Measurements from ENCODE around the gene BICDL1.

Gene BICDL1

GRCh38 chr12:120055231-120056000, 66.4 kb downstream of the BICDL1 start:
- no peak for DNase-seq

DNA sequence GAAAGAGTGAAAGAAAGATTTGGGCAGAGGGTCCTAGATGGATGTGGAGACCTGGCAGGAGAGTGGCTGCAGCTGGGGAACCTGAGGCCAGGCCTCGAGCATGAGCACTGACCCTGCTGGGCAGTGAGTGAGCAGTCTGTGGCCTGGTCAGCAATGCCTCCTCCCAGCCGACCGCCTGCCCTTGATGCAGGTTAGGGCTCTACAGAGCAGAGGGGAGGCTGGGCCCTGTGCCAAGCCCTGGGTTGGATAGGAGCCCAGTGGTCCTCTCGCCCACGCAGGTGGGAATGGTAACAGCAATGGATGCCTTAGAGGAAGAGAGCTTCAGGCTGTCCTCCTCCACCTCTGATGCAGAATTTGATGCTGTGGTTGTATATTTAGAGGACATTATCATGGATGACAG, 67.7 kb downstream of the BICDL1 start:
- DNase-seq = no peak

DNA sequence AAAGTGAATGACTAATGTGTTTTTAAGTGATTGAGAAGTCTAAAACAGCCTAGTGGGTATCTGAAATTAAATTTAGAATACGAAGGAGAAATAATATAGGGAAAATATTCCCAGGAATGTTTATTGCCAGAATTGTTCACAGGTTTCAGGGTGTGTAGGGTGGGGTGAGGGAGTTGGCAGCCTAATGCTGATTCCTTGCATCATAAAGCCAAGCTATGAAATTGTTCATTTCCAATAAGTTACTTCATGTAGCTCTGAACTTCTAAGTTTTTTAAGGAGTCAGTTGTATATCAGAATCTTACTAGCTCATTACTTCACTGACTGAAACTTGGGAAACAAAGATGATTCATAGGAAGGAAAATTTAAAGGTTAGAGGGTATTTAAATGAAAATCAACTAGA, 71.2 kb downstream of the BICDL1 start:
- DNase-seq = no peak

DNA sequence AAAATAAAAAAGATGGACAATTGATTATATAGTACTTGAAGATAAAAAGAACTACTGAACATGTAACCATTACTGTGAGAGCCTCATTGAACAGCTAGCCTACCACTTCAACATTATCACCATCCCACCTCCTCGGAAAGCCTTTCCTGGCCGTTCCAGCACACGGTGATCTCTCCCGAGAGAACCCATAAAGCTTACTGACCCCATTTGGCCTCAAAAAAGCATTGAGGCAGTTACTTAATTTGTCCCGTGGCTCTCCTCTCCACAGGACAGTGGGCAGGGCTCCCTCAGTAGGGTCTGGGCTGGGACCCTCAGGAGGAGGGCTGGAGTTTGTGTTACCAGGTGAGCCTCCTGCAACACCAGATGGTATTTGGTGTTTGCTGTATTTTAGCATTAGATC, 71.7 kb downstream of the BICDL1 start:
- DNase-seq = no peak

- DNase-seq = no peak
Measured at GRCh38 chr12:120061575-120062214, 72.7 kb downstream of the BICDL1 start.

DNA sequence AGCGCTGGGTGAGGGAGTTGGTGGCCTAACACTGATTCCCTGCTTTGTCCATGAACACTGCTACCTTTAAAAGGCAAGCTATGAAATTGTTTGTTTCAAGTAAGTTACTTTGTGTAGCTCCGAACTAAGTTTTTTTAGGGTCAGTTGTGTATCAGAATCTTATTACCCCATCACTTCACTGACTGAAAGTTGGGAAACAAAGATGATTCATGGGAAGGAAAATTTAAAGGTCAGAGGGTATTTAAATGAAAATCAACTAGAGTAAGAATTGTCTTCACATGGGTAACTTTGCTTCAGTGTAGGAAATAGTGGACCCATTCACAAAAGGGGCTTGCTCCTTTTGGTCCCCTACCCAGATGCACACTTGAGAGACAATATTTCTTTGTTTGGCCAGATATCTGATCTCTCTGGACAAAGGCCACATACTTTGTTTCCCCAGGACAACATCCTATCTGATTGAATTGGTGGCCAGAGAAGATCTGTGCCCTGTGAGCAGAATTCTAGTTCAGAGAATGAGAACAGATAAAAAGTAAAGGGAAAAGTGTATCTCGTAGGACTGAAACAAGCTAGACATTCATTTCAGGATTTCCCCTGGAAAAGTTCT, 74.0 kb downstream of the BICDL1 start:
- DNase-seq = no peak

DNA sequence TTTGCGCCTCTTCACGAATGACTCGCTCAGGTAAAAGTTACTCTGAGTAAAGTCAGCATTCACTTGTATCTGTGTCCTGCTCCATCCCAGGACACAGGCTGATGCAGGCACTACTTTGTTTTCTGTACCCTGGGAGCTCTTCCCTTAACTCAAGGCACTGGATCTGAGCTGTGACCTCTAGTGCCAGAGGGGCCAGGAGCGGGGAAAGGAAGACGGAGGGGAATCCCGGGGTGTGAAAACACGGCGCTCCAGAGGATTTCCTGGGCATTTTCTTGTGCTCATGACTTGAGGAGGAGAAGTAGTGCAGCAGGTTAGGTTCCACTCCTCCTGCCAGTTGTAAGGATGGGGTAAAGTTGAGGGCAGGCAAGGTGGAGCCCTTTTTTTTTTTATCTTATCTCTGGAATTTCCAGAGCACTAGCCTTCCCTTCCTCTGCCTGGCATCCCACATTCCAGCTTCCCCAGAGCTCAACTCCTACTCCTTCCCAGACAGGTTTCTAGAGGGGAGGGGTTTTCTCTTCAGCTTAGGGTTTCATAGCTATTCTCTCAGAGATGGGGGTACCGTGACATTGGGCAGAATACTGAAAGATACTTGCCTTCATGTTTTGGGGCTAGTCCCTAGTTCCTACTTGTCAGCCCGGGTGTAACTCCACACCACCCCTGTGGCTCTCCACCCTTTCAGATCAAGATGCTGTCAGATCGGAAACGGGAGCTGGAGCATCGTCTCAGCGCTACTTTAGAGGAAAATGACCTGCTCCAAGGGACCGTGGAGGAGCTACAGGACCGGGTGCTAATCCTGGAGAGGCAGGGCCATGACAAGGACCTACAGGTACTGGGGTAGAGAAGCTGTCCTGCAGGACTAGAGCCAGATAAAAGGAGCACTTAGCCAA, 75.3 kb downstream of the BICDL1 start:
- no peak for DNase-seq

DNA sequence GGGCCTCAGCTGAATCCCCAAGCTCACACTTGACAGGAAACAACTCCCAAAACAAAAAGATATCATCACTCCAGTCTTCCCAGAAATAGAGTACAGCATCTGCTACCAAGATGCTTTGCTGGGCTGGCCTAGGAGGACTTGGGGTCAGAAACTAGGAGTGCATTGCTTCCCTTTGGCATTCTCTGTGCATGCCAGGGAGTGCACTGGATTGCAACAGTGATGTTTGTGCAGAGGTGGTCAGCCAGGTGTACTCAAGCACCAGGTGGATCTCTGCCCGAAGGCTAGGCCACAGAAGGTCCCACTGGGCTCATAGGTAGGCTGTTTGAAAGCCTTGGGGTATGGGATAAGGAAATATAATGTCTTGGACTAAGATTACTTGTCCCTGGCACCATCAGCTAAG, 76.4 kb downstream of the BICDL1 start:
- DNase-seq = no peak

GRCh38 chr12:120066341-120066740, 77.3 kb downstream of the BICDL1 start:
- DNase-seq = no peak

- DNase-seq = no peak
Measured at GRCh38 chr12:120067084-120067869, 78.2 kb downstream of the BICDL1 start.

DNA sequence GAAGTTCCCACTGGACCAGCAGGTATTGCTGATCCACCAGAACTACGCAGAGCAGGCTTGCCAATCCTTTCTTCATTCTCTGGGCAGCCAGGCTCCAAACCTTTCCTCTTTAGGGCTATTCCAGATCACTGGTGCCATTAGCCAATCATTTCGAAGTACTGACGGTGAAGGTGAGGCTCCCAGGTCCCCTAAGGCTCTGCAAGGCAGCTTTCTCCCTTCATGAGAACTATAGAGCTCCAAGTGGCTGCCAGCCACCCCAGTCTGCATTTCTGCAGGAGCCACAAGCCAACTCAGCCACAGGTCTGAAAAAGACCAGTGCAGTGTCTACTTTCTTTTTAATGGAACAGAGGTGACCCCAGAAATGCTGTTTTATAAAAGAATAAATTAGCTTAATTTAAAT, 78.9 kb downstream of the BICDL1 start:
- no peak for DNase-seq

DNA sequence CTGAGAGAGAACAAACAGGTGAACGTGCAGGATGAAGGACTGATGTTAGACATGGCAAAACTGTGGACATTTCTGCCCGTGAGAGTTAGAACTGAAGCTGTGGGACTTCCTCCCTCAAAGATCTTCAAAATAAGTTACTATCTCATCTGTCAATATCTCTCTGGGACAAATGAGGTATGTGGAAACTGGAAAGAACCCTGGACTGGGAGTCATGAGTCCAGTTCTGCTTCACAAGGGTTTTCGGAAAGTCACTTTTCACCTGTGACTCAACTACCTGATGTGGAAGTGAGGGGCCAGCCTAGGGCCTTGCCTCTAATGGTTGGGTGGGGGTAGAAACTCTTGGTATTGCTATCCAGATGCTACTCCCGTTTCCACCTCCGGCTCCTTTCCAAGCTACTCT, 80.2 kb downstream of the BICDL1 start:
- no peak for DNase-seq

- no peak for DNase-seq
Measured at GRCh38 chr12:120071493-120072020, 82.5 kb downstream of the BICDL1 start.

DNA sequence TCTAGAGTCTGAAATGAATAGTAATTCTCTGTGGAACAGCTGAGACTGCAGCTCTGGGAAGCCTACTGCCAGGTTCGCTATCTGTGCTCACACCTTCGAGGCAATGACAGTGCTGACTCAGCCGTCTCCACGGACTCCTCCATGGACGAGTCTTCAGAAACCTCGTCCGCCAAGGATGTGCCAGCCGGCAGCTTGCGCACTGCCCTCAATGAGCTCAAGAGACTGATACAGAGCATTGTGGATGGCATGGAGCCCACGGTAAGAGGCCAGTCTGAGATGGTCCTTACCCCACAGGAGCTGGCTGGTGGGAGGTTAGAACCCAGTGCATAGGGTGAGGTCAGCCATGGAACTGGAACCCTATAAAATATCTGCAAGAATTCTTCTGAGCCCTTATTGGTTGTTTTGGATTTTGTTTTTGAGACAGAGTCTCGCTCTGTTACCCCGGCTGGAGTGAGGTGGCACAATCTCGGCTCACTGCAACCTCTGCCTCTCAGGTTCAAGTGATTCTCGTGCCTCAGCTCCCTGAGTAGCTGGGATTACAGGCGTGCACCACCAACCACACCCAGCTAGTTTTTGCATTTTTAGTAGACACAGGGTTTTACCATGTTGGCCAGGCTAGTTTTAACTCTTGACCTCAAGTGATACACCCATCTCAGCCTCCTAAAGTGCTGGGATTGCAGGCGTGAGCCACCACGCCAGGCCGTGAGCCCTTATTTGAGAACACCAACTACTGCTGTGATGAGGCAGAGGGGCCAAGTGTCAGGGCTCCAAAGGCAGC, 83.6 kb downstream of the BICDL1 start:
- DNase-seq = no peak

DNA sequence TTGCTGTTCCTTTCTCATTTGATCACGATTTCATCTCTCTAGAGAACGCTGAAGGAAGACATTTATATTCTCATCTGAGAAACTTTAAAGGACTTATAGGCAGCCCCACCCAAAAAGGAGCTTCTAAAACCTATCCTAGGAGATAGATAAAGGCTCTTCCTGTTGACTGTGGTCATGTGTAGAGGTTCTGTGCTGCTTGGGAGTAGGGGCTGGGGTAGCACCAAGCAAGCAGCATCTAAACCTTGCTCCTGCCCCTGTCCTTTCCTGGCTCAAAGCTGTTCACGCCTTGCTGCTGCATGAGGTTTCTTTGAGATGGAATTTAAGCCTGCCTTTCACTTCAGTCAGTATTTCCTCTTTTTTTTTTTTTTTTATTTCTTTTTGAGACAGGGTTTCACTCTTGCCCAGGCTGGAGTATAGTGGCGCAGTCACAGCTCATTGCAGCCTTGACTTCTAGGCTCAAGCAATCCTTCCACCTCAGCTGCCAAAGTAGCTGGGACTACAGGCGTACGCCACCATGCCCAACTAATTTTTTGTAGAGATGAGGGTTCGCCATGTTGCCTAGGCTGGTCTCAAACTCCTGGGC, 86.1 kb downstream of the BICDL1 start:
- no peak for DNase-seq

DNA sequence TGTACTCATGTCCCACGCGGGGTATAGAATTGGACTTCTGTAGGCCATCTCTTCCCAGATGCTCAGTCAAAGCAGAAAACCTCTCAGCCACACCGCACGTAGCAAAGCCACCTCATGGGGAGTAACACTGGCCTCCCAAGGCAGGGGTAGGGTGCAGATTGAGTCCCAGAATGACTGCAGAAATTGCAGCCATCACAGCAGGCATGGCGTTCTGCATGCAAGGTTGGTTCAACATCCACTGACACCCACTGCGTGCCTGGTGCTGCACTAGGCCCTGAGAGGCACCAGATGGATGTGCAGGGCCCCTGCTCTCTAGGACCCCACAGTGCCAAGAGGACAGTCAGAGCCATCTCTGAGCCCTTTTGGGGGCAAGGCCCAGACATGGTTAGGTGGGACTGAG, 87.6 kb downstream of the BICDL1 start:
- no peak for DNase-seq

DNA sequence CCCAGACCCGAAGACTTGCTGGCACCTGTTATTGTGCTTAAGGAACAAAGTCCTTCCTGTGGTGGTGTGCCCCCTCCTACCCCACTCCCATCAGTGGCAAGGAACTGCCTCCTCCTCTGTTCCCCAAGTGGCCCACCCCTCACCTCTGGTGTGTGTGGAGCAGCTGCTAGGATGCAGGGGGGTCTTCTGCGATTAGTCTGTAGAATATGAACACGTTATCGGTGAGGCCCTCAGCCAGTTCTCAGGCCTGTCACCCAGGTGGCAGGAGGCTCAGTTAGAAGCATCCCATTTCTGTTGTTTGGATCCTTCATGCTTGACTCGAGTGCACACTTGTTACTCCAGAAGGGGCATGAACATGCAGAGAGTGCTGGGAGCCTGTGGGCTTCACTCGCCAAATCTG, 88.2 kb downstream of the BICDL1 start:
- no peak for DNase-seq

DNA sequence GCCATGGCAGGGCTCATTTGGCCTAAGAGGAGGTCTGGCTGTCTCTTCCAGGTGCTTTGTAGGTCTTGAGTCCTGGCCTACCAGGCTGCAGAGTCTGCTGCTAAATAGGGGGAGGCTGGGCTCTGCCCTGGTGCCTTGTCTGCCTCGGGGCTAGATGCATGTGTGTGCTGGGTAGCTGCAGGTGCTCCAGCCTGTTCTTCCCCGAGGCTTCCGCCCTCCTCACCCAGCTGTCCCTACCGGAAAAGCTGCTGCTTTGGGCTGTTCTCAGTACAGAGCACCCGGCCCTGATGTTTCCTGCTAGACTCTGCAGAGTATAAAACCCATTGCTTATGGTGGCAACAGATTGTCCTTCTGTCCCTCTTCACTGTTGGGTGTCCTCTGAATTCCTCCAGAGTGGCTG, 89.8 kb downstream of the BICDL1 start:
- DNase-seq = no peak

DNA sequence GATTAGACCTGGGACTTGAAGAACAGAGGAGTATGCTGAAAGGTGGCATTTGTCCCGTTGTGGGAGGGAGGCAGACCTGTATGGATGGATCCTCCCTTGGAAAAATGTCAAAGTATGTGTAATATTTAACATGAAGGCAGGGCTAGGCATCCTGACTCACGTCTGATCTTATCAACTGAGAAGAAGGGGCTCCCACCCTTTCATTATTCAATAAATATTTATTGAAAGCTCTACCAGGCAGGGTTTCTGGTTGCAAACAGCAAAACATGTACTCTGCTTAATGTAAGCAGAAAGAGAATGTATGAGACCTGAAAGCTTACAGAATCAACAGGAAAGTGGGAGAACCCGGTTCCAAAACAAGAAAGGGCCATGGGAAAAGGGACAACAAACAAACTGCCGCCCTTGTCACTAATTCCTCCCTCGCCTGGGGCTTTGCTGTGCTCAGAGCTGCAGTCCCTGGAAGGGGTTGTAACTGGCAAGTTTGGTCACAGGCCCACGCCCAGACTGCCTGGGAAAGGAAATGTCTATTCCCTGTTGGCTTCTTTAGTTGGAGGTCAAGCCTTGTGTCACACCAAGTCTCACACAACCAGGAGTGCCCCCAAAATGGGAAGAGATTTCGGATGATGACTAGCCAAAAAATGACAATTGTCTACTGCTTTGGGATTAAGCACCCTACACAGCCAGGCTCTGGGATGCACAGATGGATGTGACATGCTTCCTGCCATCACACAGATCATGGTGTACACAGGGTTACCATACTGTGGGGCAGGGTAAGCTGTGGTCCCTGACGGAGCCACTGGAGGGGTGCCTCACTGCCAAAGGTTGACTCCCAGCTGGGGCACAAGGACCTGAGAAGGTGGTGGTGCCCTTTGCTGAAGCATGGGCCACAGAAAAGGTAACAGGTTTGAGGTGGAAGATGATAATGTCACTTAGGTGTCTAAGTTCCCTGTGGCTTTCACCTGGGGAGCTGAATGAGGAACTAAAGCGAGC, 90.7 kb downstream of the BICDL1 start:
- no peak for DNase-seq

DNA sequence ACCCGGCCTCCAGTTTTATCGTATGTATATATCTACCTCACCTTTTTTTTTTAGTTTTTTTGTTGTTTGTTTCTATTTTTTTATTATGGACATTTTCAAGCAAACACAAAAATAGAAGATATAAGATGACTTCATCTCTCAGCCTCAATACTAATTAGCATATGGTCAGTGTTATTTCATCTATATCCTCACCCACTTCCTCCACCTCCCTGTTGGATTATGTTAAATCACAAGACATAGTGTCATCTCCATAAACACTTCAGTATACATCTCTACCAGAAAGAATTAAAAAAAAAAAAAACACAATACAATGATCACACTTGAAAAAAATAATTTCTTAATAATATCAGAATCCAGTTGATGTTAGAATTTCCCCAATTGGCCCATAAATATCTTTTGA, 92.6 kb downstream of the BICDL1 start:
- DNase-seq = no peak

Data from NCI-H1694 treated with DMSO at 0.1 percent for 48 hours (cell line).